GM19452 (cell line): ENCODE data around the gene CD34.

Experiments used
- ATAC-seq: cut with Tn5 transposase; IDR thresholded peaks from one replicate; pipeline ENCODE4 v1.9.1; 2021; ENCODE audit not compliant: unreplicated experiment

CD34 gene

GRCh38 chr1:207857447-207857846 lies 53.5 kb downstream of the CD34 start:
- no peak for ATAC-seq

- ATAC-seq: no peak
Measured at GRCh38 chr1:207856276-207857023, 54.5 kb downstream of the CD34 start.

- ATAC-seq: no peak
Measured at GRCh38 chr1:207854001-207854400, 56.9 kb downstream of the CD34 start.

- no peak for ATAC-seq
Measured at GRCh38 chr1:207853372-207853757, 57.6 kb downstream of the CD34 start.

GRCh38 chr1:207852576-207853371 lies 58.2 kb downstream of the CD34 start:
- no peak for ATAC-seq

GRCh38 chr1:207851696-207852095 lies 59.2 kb downstream of the CD34 start:
- no peak for ATAC-seq

GRCh38 chr1:207850621-207851407 lies 60.1 kb downstream of the CD34 start:
- no peak for ATAC-seq

- no peak for ATAC-seq
Measured at GRCh38 chr1:207849646-207850045, 61.3 kb downstream of the CD34 start.

- no peak for ATAC-seq
Measured at GRCh38 chr1:207849016-207849415, 61.9 kb downstream of the CD34 start.

- peak; percentile 61 for ATAC-seq
Measured at GRCh38 chr1:207848234-207848633, 62.7 kb downstream of the CD34 start.

- no peak for ATAC-seq
Measured at GRCh38 chr1:207847116-207847515, 63.8 kb downstream of the CD34 start.

GRCh38 chr1:207845109-207845508 lies 65.8 kb downstream of the CD34 start:
- ATAC-seq: no peak

- ATAC-seq: no peak
Measured at GRCh38 chr1:207844371-207844770, 66.6 kb downstream of the CD34 start.

GRCh38 chr1:207842506-207842905 lies 68.4 kb downstream of the CD34 start:
- no peak for ATAC-seq

- no peak for ATAC-seq
Measured at GRCh38 chr1:207841901-207842300, 69.0 kb downstream of the CD34 start.

GRCh38 chr1:207841293-207841692 lies 69.6 kb downstream of the CD34 start:
- ATAC-seq: no peak

- ATAC-seq: no peak
Measured at GRCh38 chr1:207840380-207840779, 70.5 kb downstream of the CD34 start.

GRCh38 chr1:207839083-207839413 lies 71.9 kb downstream of the CD34 start:
- ATAC-seq: no peak

GRCh38 chr1:207838156-207839082 lies 72.5 kb downstream of the CD34 start:
- ATAC-seq: no peak

GRCh38 chr1:207837673-207838072 lies 73.3 kb downstream of the CD34 start:
- ATAC-seq: no peak
